NCI-H2081 treated with DMSO at 0.1 percent for 48 hours (cell line): ENCODE data around the gene OBSL1.

Source experiments
- DNase-seq: peaks from one replicate; lab custom pipeline; 2025; lab: John Stamatoyannopoulos, UW

Gene OBSL1

DNA sequence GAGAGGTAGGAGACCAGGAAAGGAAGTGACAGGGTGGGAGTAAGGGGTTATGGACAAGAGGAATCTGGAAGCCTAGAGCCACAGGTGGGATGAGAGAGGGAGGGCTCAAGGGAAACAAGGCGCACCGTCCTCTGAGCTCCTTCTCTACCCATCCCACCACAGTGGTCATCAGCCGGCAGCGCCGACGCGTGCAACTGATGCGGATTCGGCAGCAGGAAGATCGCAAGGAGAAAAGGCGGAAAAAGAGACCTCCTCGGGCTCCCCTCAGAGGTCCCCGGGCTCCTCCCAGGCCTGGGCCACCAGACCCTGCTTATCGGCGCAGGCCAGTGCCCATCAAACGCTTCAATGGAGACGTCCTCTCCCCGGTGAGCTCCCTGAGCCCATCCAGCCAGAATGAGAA, 22.3 kb downstream of the OBSL1 start:
- no peak for DNase-seq

- no peak for DNase-seq
Measured at GRCh38 chr2:219547621-219548020, 23.7 kb downstream of the OBSL1 start.

GRCh38 chr2:219545943-219546352, 25.4 kb downstream of the OBSL1 start:
- no peak for DNase-seq

GRCh38 chr2:219545295-219545942, 25.9 kb downstream of the OBSL1 start:
- DNase-seq = no peak

GRCh38 chr2:219544567-219544966, 26.8 kb downstream of the OBSL1 start:
- DNase-seq = no peak

- DNase-seq = peak; percentile 88
Measured at GRCh38 chr2:219543596-219544358, 27.6 kb downstream of the OBSL1 start, which contains the start of the genes CHPF and TMEM198. Gene CHPF, minus strand, starts transcription at chr2:219543809. Its CDS starts 271 bp downstream, at chr2:219543538. Gene TMEM198, plus strand, starts transcription at chr2:219544028. Its CDS starts 700 bp downstream, at chr2:219544728.

DNA sequence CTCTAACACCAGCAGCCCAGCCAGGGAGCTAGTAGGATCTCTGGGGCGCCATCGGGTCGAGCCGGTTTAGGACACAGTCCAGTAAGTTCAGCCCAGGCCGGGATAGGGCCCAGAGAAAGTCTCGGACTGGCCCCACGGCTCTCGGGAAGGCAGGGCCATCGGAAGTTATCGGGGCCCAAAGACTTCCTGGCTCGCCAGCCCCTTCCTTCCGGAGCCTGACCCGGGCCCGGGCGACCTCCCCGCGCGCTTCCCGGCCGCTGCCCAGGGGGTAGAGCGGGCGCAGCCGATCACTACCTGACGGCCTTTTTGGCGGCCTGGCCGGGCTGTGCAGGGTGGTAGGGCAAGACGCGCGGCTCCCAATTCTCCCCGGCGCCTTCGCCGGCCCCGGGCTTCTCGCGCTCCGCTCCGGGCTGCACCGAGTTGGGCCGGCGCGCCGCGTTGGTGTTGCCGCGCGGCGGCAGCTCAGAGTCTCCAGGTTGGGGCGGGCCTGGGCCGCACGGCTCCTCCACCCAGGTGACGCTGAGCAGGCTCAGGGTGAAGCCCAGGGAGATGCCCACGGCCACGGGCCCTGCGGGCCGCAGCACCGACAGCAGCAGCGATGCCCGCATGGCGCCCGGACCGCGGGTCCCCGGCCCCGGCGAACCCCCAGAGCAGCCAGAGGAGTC, 28.3 kb downstream of the OBSL1 start:
- no peak for DNase-seq

DNA sequence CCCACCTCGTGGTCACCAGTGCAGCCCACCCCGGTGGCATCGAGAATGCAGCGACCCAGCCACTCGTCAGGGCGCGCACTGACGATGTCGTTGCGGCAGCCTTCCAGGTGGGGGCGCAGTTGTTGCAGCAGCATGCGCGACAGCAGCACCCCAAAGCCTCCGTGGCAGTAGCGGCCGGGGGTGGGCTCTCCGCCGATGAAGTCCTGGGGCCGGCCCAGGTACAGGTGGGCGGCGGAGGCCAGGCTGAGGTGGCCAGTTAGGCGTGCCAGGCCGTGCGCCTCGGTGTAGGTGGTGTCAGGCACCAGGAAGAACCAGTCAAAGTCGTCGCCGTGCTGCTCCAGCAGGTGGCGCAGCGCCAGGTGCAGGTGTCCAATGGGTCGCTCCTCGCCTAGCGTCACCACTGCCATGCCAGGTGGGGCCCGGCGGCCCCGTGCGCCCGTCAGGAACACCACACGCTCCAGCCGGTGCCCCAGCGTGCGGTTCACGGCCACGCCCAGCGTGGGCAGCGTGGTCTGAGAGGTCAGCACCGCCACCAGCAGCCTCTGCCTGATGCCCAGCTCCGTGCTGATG, 29.6 kb downstream of the OBSL1 start:
- peak; percentile 73 for DNase-seq

DNA sequence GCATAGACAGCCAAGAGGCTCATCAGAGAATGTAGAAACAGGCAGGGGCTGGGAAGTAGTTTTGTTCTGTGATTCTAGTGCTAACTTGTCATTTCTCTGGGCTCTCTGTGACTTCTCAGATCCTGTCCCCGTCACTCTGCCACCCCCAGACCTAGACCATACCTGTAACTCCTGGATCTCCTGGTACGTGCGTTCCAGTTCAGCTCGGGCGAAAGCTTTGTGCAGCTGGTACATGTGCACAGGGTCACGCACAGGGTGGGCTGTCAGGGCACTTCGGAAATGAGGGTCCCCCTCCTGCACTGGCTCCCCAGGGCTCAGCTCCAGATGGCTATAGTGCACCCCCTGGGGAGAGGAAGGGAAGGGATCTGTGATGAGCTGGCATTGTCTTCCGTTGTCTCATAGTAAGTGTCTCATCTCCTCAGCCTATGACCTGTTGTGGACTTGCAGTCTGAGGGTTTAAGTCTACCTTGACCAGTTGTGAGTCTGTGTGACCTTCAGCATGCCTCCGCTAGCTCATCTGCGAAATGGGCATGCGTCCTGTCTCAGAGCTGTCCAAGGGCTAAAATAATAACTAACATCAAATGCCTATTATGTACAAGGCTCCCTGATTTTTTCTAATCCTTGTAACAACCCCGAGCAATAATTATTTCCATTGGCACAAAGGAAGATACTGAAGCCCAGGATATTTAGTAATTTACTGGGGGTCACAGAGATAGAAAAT, 30.4 kb downstream of the OBSL1 start:
- DNase-seq = no peak

DNA sequence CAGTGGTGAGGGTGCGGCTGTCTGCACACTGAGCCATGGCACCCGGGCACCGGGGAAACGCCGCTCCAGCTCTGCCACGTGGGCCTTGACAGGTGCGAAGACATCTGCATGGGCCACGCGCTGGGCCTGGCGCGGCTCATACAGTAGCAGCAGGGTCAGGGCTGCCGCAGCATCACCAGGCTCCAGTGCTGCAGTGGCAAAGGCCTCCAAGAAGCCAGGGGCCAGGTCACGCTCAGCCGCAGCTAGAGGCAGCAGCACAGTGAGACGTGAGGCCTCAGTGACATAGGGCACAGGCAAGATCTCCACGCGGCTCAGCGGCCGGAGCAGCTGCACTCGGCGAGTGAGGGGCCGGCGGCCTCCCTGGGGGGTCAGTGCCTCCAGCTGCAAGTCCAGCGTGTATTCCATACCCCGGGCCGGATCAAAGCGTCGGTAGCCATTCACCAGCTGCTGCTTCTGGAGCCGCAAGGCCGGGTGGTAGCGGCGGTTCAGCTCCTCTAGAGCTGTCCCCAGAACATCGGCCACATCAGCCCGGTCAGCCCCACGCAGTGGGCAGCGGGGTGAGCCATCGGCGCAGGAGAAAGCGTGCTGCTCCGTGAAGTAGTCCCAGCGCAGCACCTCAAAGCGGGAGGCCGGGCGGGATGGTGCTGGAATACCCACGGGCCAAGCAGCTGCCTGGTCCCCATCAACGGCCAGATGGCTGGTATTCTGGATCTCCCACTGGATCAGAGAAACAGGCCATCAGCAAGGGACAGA, 31.2 kb downstream of the OBSL1 start:
- no peak for DNase-seq

DNA sequence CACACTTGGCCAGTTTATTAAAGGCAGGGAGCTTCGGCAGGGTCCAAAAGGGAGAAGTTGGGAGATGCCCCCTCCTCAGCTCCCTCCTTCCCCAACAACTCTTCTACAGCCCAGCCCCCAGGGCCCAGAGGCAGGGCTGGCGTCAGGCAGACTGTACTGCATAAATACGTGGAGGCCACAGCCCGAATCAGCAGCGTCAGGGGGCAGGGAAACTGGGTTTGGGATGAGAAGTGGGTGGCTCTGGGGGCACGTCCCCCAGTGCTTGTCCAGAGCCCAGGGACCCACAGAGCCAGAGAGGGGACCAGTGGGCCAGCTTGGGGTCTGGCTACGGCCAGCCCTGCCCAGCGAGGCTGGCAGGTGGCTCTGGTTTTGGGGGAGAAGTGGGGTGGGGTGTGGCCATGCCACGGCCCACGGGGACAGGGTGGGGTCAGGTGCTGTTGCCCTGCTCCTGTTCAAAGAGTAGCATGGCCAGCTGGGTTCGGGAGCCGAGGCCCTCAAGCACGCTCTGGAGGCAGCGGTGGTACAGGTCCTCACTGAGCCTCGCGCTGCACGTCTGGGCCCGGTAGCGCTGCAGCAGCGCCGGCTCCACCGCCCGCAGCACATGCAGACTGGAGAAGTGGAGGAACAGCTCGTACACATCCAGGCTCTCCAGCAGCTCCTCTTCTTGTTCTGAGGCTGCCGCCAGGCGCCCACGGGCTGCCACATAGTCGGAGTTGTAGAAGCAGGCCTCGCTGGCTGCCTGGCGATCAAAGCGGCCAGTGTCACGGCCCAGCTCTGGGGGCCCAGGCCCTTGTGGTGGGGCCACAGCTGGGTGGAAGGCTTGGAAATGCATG, 32.2 kb downstream of the OBSL1 start:
- DNase-seq = no peak

GRCh38 chr2:219538504-219538951, 32.8 kb downstream of the OBSL1 start:
- DNase-seq = no peak

DNA sequence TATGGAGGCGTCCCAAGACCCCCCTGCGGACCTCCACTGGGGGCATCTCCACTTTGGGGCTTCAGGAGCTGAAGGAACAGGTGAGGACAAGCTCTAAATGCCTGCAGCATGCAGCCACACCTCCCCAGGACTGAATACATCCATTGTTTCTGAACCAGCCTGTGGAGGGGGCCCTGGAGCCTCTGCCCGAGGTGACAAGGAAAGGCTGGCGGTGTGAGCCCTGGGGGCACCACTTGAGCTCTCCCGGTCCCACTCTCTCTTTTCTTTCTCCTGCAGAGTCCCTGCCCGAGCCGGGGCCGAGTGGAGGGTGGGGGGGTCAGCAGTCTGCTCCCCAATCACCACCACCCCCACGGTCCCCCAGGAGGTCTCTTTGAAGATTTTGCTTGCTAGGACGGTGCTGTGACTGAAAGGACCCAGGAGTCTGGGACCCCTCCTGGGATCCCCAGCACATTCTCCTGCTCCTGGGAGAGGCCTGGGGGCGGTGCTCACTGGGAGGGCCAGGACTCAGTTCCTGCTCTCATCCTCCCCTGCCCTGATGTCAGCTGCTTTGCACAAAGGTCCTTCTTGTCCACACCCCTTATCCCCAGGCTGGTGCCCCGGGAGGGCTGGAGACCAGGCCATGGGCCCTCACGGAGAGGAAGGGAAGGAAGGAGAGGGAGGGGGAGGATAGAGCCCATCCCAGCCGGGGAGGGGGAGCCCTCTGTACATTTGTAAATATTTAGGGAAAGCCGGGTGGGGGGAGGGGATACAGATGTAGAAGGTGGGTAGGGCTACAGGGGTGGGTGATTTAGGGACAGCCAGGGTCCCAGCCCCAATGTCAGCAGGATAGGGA, 33.5 kb downstream of the OBSL1 start:
- DNase-seq = no peak

- DNase-seq = no peak
Measured at GRCh38 chr2:219536967-219537366, 34.4 kb downstream of the OBSL1 start.

DNA sequence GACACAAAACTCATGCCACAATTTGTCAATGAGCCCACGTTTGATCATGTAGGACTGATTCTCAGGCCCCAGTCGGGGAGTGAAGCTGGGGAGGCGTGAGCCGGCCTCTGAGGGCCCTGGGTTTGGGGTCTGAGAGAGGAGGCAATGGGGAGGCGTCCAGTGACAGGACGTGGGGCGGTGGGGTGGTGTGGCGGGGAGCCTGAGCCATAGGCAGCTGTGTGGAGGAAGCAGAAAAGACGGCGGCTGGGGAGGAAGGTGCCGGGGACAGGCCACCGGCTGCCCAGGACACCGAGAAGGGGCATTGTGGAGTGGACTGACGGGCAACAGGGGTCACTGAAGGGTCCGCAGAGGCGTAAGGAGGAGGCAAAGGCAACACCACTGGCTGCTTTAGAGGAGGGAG, 34.9 kb downstream of the OBSL1 start:
- no peak for DNase-seq

- no peak for DNase-seq
Measured at GRCh38 chr2:219533930-219534661, 37.2 kb downstream of the OBSL1 start.

DNA sequence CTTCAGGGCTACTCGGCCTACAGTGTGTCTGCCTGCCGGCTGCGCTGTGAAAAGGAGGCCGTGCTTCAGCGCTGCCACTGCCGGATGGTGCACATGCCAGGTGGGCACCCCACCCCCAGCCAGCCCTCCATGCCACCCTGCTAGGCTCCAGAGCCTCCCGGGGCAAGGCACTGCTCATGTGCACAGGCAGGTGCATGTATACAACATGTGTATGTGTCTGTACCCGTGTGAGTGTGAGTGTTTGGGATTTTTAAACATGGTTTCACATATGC, 39.0 kb downstream of the OBSL1 start:
- no peak for DNase-seq

GRCh38 chr2:219531639-219532377, 39.5 kb downstream of the OBSL1 start:
- no peak for DNase-seq
